HepG2 (cell line): ENCODE data around the gene ASIC3. TPM values are rescaled to one million over a fixed set of nuclear protein-coding genes. Genes with fewer than 3 reads are reported as not detected.
A peak's percentile ranks its signal among the peaks of the same experiment; 100 is the strongest.

Experiments
- ATAC-seq: fragments of 200-7000 bp; cut with Tn5 transposase; 3 replicates; pipeline ENCODE4 v1.9.1; 2020; ENCODE audit warnings: mild to moderate bottlenecking, moderate library complexity
- BruUV-seq: library from RNA; stranded (reverse); fragments of 400-500 nt; replicated peaks from 2 replicates; lab custom pipeline; 2021; lab: Mats Ljungman, UMichigan
- CTCF ChIA-PET: fragments of 300-600 bp; formaldehyde crosslinking; extraction: SDS; loops from one replicate; lab custom pipeline; 2021; ENCODE audit warnings: low total read pairs, inconsistent platforms, low intra/inter-chr PET ratio; lab: Yijun Ruan, JAX
- POLR2A ChIA-PET: fragments of 350-600 bp; sonication (Branson Sonifier 250); formaldehyde crosslinking; loops from one replicate; lab custom pipeline; 2020; ENCODE audit warnings: antibody characterized with exemption, inconsistent platforms; lab: Yijun Ruan, JAX
- DNase-seq: peaks from one replicate; pipeline ENCODE4 v3.0.0-alpha.2; 2015; ENCODE audit warnings: low spot score
- FAIRE-seq: peaks from 3 replicates; lab custom pipeline; 2011; peaks lifted over from hg19 to GRCh38; lab: Jason Lieb, UNC
- H2AFZ ChIP-seq: one replicate; pipeline ENCODE4 v1.6.1; 2011; ENCODE audit warnings: low read length, inconsistent platforms
- H3K27ac ChIP-seq: fragments of 300-600 bp; 3 replicates; pipeline ENCODE4 v1.8.0; 2011; ENCODE audit warnings: mixed run types, mild to moderate bottlenecking, mixed read lengths, low read length, inconsistent platforms; ENCODE audit not compliant: insufficient read depth; ENCODE audit errors: extremely low read length
- H3K27me3 ChIP-seq, 2 experiments: fragments of 200-600 bp in 1 of 2; 2 replicates in 1 of 2; 3 replicates in 1 of 2; pipeline versions ENCODE4 v1.6.0 to v1.8.0; 2011; ENCODE audit warnings: low read length in 2 of 2, mild to moderate bottlenecking in 2 of 2, moderate library complexity in 2 of 2, inconsistent platforms in 1 of 2; ENCODE audit not compliant: insufficient read depth in 2 of 2, control insufficient read depth in 1 of 2
- H3K36me3 ChIP-seq, 2 experiments: fragments of 200-600 bp in 1 of 2; replicated peaks in 1 of 2; 2 replicates in 1 of 2; 3 replicates in 1 of 2; pipeline versions ENCODE4 v1.5.1 to v1.8.0; 2011; ENCODE audit warnings: low read length in 2 of 2, inconsistent platforms in 1 of 2; ENCODE audit not compliant: insufficient read depth in 2 of 2, control insufficient read depth in 1 of 2
- H3K4me1 ChIP-seq: 2 replicates; pipeline ENCODE4 v1.5.1; 2012; ENCODE audit warnings: low read length, inconsistent platforms; ENCODE audit not compliant: insufficient read depth
- H3K4me2 ChIP-seq: 2 replicates; pipeline ENCODE4 v1.6.0; 2011; ENCODE audit warnings: low read depth, low read length, inconsistent platforms
- H3K4me3 ChIP-seq, 3 experiments: fragments of 200-600 bp in 1 of 3; sonication (generic), shearing (Covaris generic) in 1 of 3; replicated peaks in 1 of 3; 2 replicates each; pipeline ENCODE4 v1.5.1; 2011 to 2016; ENCODE audit warnings: low read length in 3 of 3, inconsistent platforms in 2 of 3, low read depth in 2 of 3, mild to moderate bottlenecking in 2 of 3, control low read depth in 1 of 3, mixed read lengths in 1 of 3; ENCODE audit not compliant: insufficient read depth in 1 of 3
- H3K79me2 ChIP-seq: one replicate; pipeline ENCODE4 v1.6.1; 2011; ENCODE audit warnings: low read length, inconsistent platforms; ENCODE audit not compliant: insufficient read depth
- H3K9ac ChIP-seq: 2 replicates; pipeline ENCODE4 v1.6.0; 2011; ENCODE audit warnings: mild to moderate bottlenecking, low read depth, low read length, inconsistent platforms; ENCODE audit not compliant: insufficient read depth
- H3K9me3 ChIP-seq: 2 replicates; pipeline ENCODE4 v1.5.1; 2012; ENCODE audit warnings: mild to moderate bottlenecking, low read length
- H4K20me1 ChIP-seq: 2 replicates; pipeline ENCODE4 v1.6.0; 2011; ENCODE audit warnings: inconsistent platforms, mild to moderate bottlenecking, low read length, moderate library complexity; ENCODE audit not compliant: insufficient read depth
- CTCF ChIP-seq: sonication (generic); formaldehyde crosslinking; IDR thresholded peaks from 2 replicates; pipeline ENCODE4 v1.5.0; 2020; ENCODE audit warnings: mild to moderate bottlenecking, missing genetic modification reagents, moderate library complexity
- HNRNPLL ChIP-seq: fragments of 200-400 bp; formaldehyde crosslinking; IDR thresholded peaks from 2 replicates; pipeline ENCODE4 v1.6.1; 2017; ENCODE audit warnings: mild to moderate bottlenecking, low read depth, low read length; ENCODE audit not compliant: poor library complexity, severe bottlenecking
- HOXA5 ChIP-seq: sonication (generic); formaldehyde crosslinking; IDR thresholded peaks from 2 replicates; pipeline ENCODE4 v1.4.0; 2020; ENCODE audit warnings: missing genetic modification reagents
- MXD1 ChIP-seq: sonication (generic); formaldehyde crosslinking; IDR thresholded peaks from 2 replicates; pipeline ENCODE4 v1.4.0; 2020; ENCODE audit warnings: mild to moderate bottlenecking, missing genetic modification reagents
- NKX3-1 ChIP-seq: sonication (generic); formaldehyde crosslinking; IDR thresholded peaks from 2 replicates; pipeline ENCODE4 v1.5.0; 2020; ENCODE audit warnings: missing genetic modification reagents
- ZBTB2 ChIP-seq: sonication (generic); formaldehyde crosslinking; IDR thresholded peaks from 2 replicates; pipeline ENCODE4 v1.8.0; 2022; ENCODE audit warnings: low read depth, missing genetic modification reagents
- WGBS: methylation state at CpG from one replicate; pipeline ENCODE4 v1.1.6; 2017; ENCODE audit warnings: low lambda C conversion rate; 5-methylcytosine and 5-hydroxymethylcytosine counted together
- in situ Hi-C: cut with HindIII; loops from 2 replicates; pipeline ENCODE4 v1.10.0; 2017; ENCODE audit warnings: low pct_unique_long_range_greater_than_20kb; ENCODE audit not compliant: extremely low pct_ligation_motif_present
- intact Hi-C: fragments of 100-400 bp; cut with micrococcal nuclease; formaldehyde crosslinking; loops from one replicate; pipeline ENCODE4 v1.10.0; 2022; ENCODE audit not compliant: unreplicated experiment
- polyA plus RNA-seq, 8 experiments: library from polyadenylated mRNA; depleted of rRNA in 3 of 8; stranded (reverse) in 7 of 8; unstranded in 1 of 8; fragments of >200 nt; fragmentation: Illumina TruSeq in 4 of 8; extraction: Trizol in 4 of 8; gene quantifications; 2 replicates each; pipeline versions ENCODE4 v1.2.1 to v1.2.3, GENCODE V29; 2011 to 2016; ENCODE audit warnings: low read depth in 4 of 8, missing spikeins in 1 of 8, mixed read lengths in 1 of 8; ENCODE audit not compliant: insufficient read depth in 1 of 8
- total RNA-seq, 5 experiments: library from RNA; depleted of rRNA; stranded (reverse); fragments of >200 nt; fragmentation: Illumina TruSeq; extraction: Trizol; gene quantifications; 2 replicates each; pipeline ENCODE4 v1.2.3, GENCODE V29; 2016; ENCODE audit warnings: low read depth in 1 of 5

The ASIC3 gene
- total and polyA plus RNA-seq, 2 of the 13 experiments (the other 11 are each of a cell fraction or from before 2014, with no cell fraction given), result 0.51 TPM; not detected in 1

- peak; percentile 64 for TF ChIP-seq CTCF
- TF ChIP-seq MXD1 (CRISPR knock-in tag), result peak; percentile 30; the same call in 1 of the 2 replicates
- no peak for TF ChIP-seq HOXA5 (CRISPR knock-in tag)
- TF ChIP-seq HNRNPLL, result peak; percentile 25
These were observed 35.4 kb upstream of the ASIC3 start (continued) for GRCh38 chr7:151012911-151013347.

- no peak for FAIRE-seq
- Histone ChIP-seq H3K27me3 (peaks cover under 1 to 6% of the 10 kb centered on the region in 2 experiments; a peak in 2 of 5 replicates), H2AFZ (no peak overlapping the region), H3K4me3 (0 out of 6 replicates have a peak overlapping the region, but pooled peaks of 1 of the 3 experiments have one; percentile 62), H3K27ac (no peak overlapping the region), H3K79me2 (no peaks in the 10 kb centered on the region), H3K36me3 (no peaks in the 10 kb centered on the region; a peak in 1 of 5 replicates), H3K4me1 (peaks cover 69% of the 10 kb centered on the region), H3K9ac (no peak overlapping the region), H3K9me3 (no peaks in the 10 kb centered on the region), H3K4me2 (peak overlapping the region; percentile 85), H4K20me1 (no peaks in the 10 kb centered on the region)
- TF ChIP-seq NKX3-1 (CRISPR knock-in tag), result no peak
- no peak for TF ChIP-seq ZBTB2 (CRISPR knock-in tag)
- intact Hi-C loops (no loop called here), in situ Hi-C loops (no loop called here)
- ATAC-seq, result no peak
- no TSS peak for BruUV-seq
- DNase-seq, result no peak
- 91% methylated on average over 25 of the region's 26 CpGs for WGBS
- CTCF ChIA-PET, result no interaction called here
- POLR2A ChIA-PET, result interaction anchor here (1.0 to 1.5 kb wide), 3 partner anchors 49 to 72 kb away, joined by 4 to 8 read pairs (median 5); partner anchors contain the start of genes AGAP3 and FASTK
These were observed 35.0 kb upstream of the ASIC3 start for GRCh38 chr7:151013356-151013732.
